ENCODE measurements around the gene STK10.

- TF ChIP-seq CTCF (IDR thresholded peaks at IDR 0.05 in 2 of 3, conservative IDR thresholded peaks at IDR 0.05 in 1 of 3; ENCODE audit: insufficient read depth in 2 of 3, low read depth in 1 of 3, low read length in 3 of 3) = no peak
- no peak for TF ChIP-seq POLR2AphosphoS5 (IDR thresholded peaks at IDR 0.05; ENCODE audit: control insufficient read depth, insufficient read depth, low read depth, low read length)
Measured at GRCh38 chr5:172015346-172015745, 172.7 kb downstream of the STK10 start.
